Suprapubic skin (tissue), 4 donors: Measurements from ENCODE around the gene RPTOR.

Source experiments
- EP300 ChIP-seq: sonication (generic); formaldehyde crosslinking; IDR thresholded peaks from one replicate; pipeline ENCODE4 v1.6.1; 2017; ENCODE audit warnings: antibody characterized with exemption
- POLR2A ChIP-seq, 2 donors: fragments of 450-650 bp; IDR thresholded peaks; one replicate each; pipeline ENCODE4 v1.6.1; 2017; ENCODE audit warnings: antibody characterized with exemption in 2 of 2, mild to moderate bottlenecking in 2 of 2, moderate library complexity in 2 of 2
- POLR2AphosphoS5 ChIP-seq, 3 donors: sonication (generic); formaldehyde crosslinking; IDR thresholded peaks; one replicate each; pipeline ENCODE4 v1.6.1; 2017; ENCODE audit warnings: antibody characterized with exemption in 3 of 3
- TF ChIP-seq, protein P1 (sequence below), 2 donors: fragments of 200-600 bp in 1 of 2; fragments of 450-650 bp in 1 of 2; sonication (generic) in 1 of 2; IDR thresholded peaks; one replicate each; pipeline ENCODE4 v1.5.1; 2016 to 2019; ENCODE audit warnings: antibody characterized with exemption in 2 of 2, mild to moderate bottlenecking in 1 of 2, moderate library complexity in 1 of 2

- no peak for TF ChIP-seq POLR2AphosphoS5 (IDR thresholded peaks at IDR 0.05)
- TF ChIP-seq, protein P1, sequence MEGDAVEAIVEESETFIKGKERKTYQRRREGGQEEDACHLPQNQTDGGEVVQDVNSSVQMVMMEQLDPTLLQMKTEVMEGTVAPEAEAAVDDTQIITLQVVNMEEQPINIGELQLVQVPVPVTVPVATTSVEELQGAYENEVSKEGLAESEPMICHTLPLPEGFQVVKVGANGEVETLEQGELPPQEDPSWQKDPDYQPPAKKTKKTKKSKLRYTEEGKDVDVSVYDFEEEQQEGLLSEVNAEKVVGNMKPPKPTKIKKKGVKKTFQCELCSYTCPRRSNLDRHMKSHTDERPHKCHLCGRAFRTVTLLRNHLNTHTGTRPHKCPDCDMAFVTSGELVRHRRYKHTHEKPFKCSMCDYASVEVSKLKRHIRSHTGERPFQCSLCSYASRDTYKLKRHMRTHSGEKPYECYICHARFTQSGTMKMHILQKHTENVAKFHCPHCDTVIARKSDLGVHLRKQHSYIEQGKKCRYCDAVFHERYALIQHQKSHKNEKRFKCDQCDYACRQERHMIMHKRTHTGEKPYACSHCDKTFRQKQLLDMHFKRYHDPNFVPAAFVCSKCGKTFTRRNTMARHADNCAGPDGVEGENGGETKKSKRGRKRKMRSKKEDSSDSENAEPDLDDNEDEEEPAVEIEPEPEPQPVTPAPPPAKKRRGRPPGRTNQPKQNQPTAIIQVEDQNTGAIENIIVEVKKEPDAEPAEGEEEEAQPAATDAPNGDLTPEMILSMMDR (IDR thresholded peaks at IDR 0.05), result no peak
- no peak for TF ChIP-seq POLR2A (IDR thresholded peaks at IDR 0.05)
- no peak for TF ChIP-seq EP300
These were observed 303.0 kb downstream of the RPTOR start for GRCh38 chr17:80847496-80848230.
